Neural cell (in vitro differentiated cells): ENCODE data around the gene SDS.

Experiments used
- CTCF ChIP-seq: fragments of 450-650 bp; IDR thresholded peaks from 2 replicates; pipeline ENCODE4 v1.5.1; 2014; ENCODE audit warnings: antibody characterized with exemption, mild to moderate bottlenecking, moderate library complexity; ENCODE audit not compliant: poor library complexity, severe bottlenecking
- EP300 ChIP-seq: fragments of 450-650 bp; conservative IDR thresholded peaks from 2 replicates; pipeline ENCODE4 v1.6.1; 2014; ENCODE audit warnings: antibody characterized with exemption, mild to moderate bottlenecking, moderate library complexity; ENCODE audit not compliant: poor library complexity, severe bottlenecking
- EZH2 ChIP-seq: fragments of 200-600, 300-800 bp; shearing (Covaris generic), sonication (generic); IDR thresholded peaks from 2 replicates; pipeline ENCODE4 v1.6.1; 2014; ENCODE audit warnings: antibody characterized with exemption, low read length, borderline replicate concordance, mild to moderate bottlenecking; ENCODE audit not compliant: insufficient read depth, poor library complexity, severe bottlenecking
- POLR2AphosphoS5 ChIP-seq: IDR thresholded peaks from 2 replicates; pipeline ENCODE4 v1.6.1; 2012
- REST ChIP-seq: IDR thresholded peaks from 2 replicates; pipeline ENCODE4 v1.6.1; 2012; ENCODE audit warnings: borderline replicate concordance
- SMC3 ChIP-seq: fragments of 450-650 bp; conservative IDR thresholded peaks from 2 replicates; pipeline ENCODE4 v1.6.1; 2014; ENCODE audit warnings: antibody characterized with exemption, mild to moderate bottlenecking, moderate library complexity; ENCODE audit not compliant: poor library complexity

GRCh38 chr12:113396200-113396599 lies 7.5 kb downstream of the SDS start:
- TF ChIP-seq CTCF (no peak), EP300 (no peak), SMC3 (no peak), POLR2AphosphoS5 (no peak), EZH2 (no peak), REST (no peak)
